ENCODE measurements around the gene RAD50.

GRCh38 chr5:132689513-132689912, 132.7 kb downstream of the RAD50 start:
- no peak for TF ChIP-seq EZH2phosphoT487 (IDR thresholded peaks at IDR 0.05; ENCODE audit: low read length)
- TF ChIP-seq, protein P1, sequence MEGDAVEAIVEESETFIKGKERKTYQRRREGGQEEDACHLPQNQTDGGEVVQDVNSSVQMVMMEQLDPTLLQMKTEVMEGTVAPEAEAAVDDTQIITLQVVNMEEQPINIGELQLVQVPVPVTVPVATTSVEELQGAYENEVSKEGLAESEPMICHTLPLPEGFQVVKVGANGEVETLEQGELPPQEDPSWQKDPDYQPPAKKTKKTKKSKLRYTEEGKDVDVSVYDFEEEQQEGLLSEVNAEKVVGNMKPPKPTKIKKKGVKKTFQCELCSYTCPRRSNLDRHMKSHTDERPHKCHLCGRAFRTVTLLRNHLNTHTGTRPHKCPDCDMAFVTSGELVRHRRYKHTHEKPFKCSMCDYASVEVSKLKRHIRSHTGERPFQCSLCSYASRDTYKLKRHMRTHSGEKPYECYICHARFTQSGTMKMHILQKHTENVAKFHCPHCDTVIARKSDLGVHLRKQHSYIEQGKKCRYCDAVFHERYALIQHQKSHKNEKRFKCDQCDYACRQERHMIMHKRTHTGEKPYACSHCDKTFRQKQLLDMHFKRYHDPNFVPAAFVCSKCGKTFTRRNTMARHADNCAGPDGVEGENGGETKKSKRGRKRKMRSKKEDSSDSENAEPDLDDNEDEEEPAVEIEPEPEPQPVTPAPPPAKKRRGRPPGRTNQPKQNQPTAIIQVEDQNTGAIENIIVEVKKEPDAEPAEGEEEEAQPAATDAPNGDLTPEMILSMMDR (IDR thresholded peaks at IDR 0.05; ENCODE audit: low read length) = no peak
